UCSD-AML1 (cell line): ENCODE data around the gene BATF.
A peak's percentile ranks its signal among the peaks of the same experiment; 100 is the strongest.

ENCODE experiments used
- DNase-seq: peaks from one replicate; lab custom pipeline; 2025; ENCODE audit not compliant: unreplicated experiment; lab: John Stamatoyannopoulos, UW

BATF gene

GRCh38 chr14:75499084-75499875, 23.0 kb upstream of the BATF start:
- no peak for DNase-seq

- no peak for DNase-seq
Measured at GRCh38 chr14:75501080-75501479, 21.2 kb upstream of the BATF start.

- no peak for DNase-seq
Measured at GRCh38 chr14:75504411-75504810, 17.9 kb upstream of the BATF start.

- DNase-seq, result no peak
Measured at GRCh38 chr14:75506930-75507329, 15.3 kb upstream of the BATF start.

- no peak for DNase-seq
Measured at GRCh38 chr14:75510547-75510946, 11.7 kb upstream of the BATF start.

GRCh38 chr14:75511201-75511600, 11.1 kb upstream of the BATF start:
- no peak for DNase-seq

- DNase-seq, result peak; percentile 31
Measured at GRCh38 chr14:75513911-75514672, 8.2 kb upstream of the BATF start.

GRCh38 chr14:75514673-75515628, 7.3 kb upstream of the BATF start:
- peak; percentile 28 for DNase-seq

GRCh38 chr14:75515629-75515996, 6.7 kb upstream of the BATF start:
- DNase-seq, result no peak

GRCh38 chr14:75518625-75519024, 3.6 kb upstream of the BATF start:
- peak; percentile 38 for DNase-seq

- no peak for DNase-seq
Measured at GRCh38 chr14:75519394-75519793, 2.9 kb upstream of the BATF start.

- no peak for DNase-seq
Measured at GRCh38 chr14:75519826-75520728, 2.2 kb upstream of the BATF start.

- DNase-seq, result no peak
Measured at GRCh38 chr14:75520852-75521251, 1.4 kb upstream of the BATF start.

- peak; percentile 26 for DNase-seq
Measured at GRCh38 chr14:75521415-75522199, 662 bp upstream of the BATF start.

GRCh38 chr14:75522983-75523318, 682 bp downstream of the BATF start:
- DNase-seq, result no peak

GRCh38 chr14:75523771-75524171, 1.5 kb downstream of the BATF start:
- peak; percentile 33 for DNase-seq

GRCh38 chr14:75525969-75526368, 3.7 kb downstream of the BATF start:
- DNase-seq, result no peak

GRCh38 chr14:75527449-75528163, 5.3 kb downstream of the BATF start:
- DNase-seq, result no peak

- DNase-seq, result no peak
Measured at GRCh38 chr14:75531256-75531655, 9.0 kb downstream of the BATF start.
